HG03469 (cell line): ENCODE measurements around the gene MRRF.

ENCODE experiments used
- ATAC-seq: cut with Tn5 transposase; IDR thresholded peaks from one replicate; pipeline ENCODE4 v1.9.1; 2021; ENCODE audit warnings: mild to moderate bottlenecking, moderate library complexity, moderate number of reproducible peaks; ENCODE audit not compliant: unreplicated experiment

Gene MRRF

GRCh38 chr9:122264360-122265148 lies at the start of gene MRRF, which contains the start of gene RBM18:
TSS of gene MRRF (plus strand) at chr9:122264882. CDS start at chr9:122270892, 6,010 bp downstream.
TSS of gene RBM18 (minus strand) at chr9:122264840. CDS start at chr9:122261492, 3,348 bp downstream.
- ATAC-seq: peak; percentile 70

- no peak for ATAC-seq
These were observed 49.0 kb upstream of the MRRF start for GRCh38 chr9:122215663-122216062.

DNA sequence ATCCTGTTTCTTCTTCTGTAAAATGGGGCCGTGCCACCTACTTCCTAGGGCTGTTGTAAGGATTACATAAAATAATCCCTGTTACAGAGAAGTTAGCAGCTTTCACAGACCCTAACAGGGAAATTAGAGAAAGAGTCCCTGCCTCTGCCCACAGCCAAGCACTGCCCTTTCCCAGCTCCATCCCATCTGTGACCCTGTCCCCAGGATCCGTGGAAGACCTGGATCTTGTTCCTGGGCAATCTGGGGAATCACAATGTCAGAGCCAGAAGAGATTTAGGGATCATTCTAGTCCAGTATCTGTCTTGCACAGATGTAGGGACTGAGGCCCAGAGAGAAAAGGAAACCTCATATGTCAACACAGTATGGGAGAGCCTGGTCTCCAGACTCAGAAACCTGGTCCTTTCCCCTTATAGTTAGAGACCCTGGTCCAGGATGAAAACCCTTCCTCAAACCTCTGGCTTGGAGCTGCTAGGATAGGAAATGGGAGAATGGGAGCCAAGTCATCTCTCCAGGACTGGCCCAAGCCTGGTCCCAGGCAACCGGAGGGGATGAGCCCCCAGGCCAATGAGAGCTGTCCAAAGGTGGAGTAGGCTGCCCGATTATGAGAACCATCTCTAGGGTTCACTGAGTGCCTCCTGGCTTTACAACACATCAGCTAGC lies 48.4 kb upstream of the MRRF start:
- ATAC-seq: no peak

DNA sequence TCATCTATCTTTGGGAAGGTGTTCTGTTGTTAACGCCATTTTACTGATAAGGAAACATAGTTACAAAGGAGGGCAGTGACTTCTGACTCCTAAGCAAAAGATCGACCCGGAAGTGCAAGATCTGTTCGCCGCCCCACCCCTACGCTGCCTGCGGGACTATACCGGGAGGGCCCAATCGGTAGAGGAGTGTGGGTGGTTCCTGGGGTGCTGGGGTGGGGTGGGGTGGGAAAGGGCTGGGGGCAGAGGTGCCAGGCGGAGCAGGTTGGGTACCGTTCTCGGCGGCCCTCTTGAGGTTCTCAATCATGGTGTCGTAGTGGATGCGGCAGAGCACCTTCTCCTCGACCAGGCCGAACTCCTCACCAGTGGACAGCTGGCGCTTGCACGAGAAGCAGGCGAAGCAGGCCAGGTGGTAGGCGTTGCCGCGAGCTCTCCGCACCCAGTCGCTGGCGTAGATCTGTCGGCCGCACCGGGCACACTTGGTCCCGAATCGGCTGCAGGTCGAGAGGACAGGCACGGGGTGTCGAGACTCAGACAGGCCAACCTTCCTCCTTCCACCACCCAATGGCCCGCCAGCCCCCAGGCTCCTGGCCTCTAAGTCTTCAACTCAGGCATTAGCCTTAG lies 47.8 kb upstream of the MRRF start:
- no peak for ATAC-seq

DNA sequence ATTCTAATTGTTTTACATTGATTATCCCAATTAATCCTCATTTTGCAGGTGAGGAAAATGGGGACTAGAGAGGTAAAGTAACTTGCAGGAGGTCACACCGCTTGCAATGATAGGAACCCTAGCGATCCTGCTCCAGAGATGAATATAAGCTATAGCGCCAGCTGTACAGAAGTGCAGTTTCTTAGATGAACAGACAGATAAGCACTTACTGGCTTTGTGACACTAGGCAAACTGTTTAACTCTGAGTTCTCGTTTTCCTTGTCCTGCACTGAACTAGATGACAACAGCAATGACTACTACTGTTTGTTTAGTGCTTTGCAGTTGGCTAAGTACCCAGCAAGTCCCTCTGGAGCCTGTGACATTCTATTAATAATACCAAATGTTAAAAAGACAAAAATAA lies 47.0 kb upstream of the MRRF start:
- no peak for ATAC-seq

DNA sequence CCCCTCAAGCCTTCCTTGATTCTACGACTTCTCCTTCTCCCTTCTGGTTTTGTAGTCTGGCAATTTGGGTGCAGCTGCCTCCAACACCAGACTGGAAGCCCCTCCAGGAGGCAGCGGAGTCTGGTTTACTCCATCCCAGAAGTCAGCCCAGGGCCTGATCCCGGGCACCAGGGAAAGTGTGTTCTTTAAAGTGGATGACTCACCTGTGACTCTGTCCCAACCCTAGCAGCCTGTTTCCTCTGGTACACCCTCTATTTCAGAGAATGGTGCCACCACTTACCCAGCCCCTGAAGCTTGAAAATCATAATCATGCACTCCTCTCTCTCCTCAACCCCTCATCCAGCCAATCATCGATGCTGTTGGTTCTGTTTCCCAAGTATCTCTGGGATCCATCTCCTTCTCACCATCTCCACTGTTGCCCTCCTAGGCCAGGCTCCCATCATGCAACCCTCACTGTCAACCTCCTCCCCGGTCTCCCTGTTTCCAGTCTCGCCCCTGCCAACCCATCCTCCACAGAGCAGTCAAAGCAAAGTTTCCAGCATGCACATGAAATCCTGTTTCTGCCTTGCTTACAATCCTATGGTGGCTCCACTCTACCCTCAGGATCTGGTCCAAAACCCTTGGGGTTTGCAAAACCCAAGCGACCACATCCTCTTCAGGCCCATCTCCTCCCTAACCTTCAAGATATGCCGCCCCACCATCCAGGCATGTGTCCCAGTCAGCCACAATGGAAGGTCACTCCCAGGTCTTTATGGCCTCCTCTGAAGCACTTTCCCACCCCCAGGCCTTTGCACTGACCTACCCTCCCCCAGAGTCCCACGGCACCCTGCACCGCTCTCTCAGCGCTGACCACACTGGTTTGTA lies 46.4 kb upstream of the MRRF start:
- ATAC-seq: no peak

- ATAC-seq: no peak
These were observed 45.5 kb upstream of the MRRF start for GRCh38 chr9:122218935-122219855.

DNA sequence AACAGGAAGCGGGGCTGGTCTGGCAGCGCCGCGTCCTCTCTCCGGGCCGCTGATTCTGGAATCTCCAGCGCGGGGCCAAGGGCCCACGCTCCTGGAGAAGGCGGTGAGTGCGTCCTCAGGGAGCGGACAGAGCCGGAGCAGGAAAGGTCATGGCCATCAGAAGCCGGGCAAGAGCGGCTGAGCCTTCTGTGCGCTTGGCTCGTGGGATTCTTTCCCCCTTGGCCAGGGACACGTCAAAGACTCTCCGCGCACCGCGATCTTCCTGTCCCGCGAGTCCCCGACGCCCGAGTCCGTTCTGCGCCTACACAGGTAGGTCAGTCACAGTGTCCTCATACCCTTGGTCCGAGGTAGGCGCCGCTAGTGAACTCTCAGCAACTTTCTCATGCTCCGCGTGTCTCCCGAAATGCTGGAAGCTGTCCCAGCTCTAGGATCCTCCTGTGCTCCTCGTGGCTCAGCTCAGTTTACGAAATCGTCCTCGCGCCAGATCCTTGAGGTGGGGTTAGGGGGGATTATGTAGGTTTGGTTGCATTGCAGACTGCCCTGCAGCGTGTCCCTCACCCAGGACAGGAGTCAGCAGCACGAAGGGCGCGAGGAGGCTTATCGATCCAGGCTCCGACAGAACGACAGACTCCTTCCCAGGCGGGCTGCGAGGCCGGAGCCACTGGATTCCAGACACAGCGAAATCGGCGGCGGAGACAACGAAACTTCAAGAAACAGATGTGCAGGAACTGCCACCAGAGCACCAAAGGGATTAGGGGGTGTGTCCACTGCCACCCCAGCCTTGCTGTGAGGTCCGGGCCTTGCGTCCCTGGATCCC lies 44.6 kb upstream of the MRRF start:
- no peak for ATAC-seq

DNA sequence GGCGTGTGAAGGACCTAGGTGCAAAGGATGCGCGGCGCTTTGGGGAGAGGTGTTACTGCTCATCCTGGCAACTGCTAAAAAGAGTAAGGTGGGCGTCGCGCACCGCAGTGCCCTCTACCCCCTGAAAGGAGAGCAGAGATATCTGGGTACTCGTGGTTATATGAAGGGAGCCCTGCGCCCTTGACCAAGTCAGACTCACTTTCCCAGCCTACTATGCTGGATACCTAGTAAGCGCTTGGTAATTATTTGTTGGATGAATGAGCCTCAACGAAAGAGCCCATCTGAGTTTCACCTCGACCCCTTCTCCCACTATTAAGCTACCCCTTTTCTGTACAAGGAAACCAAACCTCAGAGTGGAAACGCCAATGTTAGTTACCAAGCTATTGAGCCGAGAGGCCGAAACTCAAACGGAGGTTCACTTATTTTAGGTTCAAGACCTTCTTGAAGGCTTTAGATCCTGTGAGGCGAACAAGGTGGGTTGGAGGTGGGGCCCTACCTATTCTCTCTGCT lies 44.0 kb upstream of the MRRF start:
- ATAC-seq: no peak

DNA sequence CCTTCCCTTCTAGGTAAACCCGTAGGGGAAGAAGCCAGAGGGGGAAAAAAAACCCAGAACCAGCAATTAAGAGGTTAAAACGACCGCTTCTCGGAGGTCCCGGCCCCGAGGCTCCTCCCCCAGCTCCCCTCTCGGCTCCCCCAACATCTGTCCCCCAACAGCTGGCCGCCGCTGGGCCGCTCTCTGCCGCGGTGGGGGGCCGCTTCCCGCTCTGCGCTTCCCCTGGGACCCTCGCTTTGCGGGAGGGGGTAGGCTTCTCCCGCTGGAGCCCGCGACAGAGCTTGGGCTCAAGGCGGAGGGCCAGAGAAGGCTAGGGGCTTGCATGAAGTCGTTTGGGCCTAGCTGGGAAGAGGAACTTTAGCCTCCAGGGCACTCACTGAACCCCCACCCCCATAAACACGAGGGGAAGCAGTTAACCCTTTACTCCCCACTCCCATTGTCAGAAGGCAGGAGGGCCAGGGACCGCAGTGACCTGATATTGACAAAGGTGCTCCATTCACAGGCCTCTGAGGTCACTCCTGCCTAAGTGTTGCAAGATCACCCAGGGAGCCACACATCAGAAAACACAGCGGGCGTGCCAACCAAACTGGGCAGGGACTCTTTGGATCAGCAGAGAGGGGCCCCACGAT lies 43.4 kb upstream of the MRRF start:
- no peak for ATAC-seq

DNA sequence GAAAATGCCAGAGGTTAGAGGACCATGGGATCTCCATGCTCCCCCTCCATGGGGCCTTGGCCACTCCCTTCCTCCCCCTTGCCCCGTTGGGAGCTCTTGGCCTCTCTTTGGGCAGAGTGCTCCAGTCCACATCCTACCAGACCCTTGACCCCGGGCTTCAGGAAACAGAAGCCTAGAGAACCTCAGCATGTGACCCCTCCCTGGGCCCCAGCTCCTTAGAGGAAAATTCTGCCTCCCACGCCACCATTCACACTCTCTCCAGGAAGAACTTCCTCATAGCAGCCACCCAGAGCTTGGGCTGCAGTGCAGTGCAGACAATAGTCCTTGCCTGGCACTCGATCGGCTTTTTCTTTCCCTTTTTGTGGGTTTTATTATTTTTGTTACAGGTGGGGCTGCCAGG lies 41.9 kb upstream of the MRRF start:
- no peak for ATAC-seq

DNA sequence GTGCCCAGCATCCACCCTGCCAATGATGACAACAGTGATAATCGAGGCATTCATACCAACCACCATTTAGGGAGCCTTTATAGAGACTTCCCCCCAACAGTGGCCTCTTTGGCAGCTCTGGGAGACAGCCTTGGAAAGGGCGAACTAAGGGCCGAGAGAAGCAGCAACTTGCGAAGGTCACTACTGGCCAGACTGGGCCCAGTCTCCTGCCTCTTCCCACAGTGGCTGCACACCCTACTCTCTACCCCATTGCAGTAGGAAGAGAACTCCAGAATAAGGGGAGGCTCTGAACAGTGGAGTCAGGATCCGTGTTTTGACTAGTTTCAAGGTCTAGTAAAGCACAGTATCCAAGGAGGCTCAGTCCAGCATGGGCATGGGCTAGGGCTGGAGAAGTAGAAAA lies 41.2 kb upstream of the MRRF start:
- no peak for ATAC-seq

DNA sequence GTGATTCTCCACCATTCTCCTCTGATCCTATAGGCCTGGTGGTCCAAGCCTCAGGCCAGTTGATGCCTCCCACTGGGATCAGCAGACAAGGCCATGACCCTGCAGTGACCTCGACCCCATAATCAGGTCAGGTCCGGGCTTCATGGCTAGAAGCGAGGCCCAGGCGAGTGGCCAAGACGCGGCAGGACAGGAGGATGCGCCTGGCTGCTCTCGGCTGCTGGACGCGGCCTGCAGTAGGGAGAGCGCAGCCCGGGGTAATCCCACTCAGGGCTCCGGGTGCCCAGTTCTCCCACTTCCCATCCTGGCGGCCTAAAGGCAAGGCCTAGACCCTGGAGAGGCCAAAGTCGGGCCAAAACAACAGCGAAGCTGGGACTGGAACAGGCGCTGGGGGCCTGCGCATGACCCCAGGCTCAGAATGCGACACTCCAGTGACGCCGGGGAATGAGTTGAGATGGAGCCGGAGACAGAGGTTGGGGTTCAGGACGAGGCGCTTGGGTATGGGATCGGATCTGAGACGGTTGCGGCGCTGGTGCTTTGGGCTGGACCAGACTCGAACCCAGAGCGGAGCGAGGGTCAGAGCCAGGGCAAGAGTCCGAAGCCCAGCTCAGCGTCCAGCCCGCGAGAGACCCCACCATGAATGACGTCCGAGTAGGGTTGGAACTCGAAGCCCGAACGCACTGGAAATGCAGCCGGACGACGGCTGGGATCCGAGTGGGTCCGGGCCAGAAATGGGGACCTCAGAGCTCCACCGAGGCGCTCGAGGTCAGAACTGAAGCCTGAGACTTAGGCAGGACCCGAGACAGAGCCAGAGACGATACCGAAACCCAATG lies 39.2 kb upstream of the MRRF start:
- ATAC-seq: no peak

DNA sequence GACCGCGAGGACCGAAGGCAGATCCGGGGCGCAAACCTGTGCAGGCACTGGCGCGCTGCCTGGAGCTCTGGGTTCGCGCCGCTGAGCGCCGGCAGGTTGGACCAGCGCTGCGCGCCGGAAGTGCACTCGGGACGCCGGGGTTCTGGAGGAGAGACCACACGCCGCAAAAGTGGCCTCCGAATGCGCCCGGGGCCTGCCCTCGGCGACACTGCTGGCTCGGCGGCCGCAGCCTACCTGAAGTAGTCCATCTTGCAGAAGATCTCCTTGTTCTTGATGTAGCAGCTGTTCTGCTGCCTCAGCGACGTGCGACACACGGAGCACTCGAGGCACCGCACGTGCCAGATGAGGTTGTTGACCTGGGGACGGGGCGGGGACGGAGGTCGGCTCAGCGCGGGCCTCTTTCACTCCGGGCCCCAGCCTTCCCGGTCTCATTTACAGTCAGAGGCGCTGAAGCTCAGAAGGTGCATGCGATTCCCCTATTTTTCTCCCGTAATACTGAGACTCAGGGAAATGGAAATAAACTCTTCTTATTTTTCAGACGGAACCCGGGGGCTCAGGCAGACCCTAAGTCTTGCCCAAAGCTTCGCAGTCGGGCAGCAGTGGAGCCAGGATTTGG lies 38.4 kb upstream of the MRRF start:
- no peak for ATAC-seq

DNA sequence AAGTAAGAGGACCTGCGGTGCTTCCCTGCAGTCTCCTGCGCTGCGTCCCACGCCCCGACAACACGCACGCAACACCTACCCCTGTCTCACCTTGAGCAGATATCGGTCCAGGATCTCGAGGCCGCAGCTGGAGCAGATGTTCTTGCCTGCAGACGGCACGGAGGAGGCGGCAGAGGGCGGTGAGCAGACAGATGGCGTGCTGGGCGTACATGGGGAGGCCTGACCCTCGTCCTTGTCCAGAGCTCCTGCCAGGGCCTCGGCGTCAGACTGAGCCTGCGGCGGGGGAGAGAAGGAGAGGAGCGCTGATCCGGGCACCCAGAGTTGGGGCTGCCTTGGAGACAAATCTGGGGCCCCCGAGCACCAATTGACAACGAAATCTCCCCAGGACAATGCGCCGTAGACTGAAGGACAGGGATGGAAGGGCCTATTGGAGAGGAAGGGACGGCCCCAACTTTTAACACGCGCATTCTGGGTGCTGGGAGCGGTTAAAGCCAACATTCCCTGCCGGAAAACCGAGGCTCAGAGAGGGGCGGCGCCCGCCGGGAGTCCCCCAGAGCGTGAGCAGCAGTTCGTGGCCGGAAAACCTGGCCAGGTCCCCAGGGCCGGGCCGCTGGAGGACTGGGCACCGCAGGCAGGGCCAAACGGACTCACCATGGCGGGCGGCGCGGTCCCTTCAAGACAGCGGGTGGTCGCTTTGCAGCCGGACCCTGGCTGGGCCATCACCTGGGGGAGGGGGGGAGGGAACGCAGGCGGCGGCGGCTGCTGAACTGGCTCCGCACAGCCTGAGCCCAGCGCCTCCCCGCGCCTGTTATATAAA lies 37.7 kb upstream of the MRRF start:
- ATAC-seq: no peak

DNA sequence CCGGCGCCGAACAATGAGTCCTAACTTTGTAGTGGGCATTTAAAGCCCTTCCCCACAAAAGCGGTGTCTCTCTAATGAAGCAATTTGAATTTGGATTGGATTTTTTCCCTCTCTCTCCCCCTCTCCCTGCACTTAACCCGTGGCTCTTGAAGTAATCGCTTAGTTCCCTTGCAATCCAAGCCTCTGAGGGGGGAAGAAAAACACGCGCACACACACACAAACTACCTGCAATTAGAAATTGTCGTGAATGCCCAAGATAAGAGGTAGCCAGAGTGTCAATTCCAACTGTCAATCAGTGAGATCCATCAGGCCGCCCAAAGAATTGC lies 37.1 kb upstream of the MRRF start:
- no peak for ATAC-seq
